ENCODE results near the gene HERC2. TPM values are rescaled to one million over a fixed set of nuclear protein-coding genes. Genes with fewer than 3 reads are reported as not detected.

The HERC2 gene
- total RNA-seq, 1 donor from 2014 or later, result 86.2 TPM

GRCh38 chr15:28114721-28115622 is 207.0 kb downstream of the HERC2 start:
- no peaks in the 10 kb centered on the region for H3K9me3 Mint-ChIP-seq (ENCODE audit: low read depth)
- H3K4me1 Mint-ChIP-seq (ENCODE audit: low read depth), result no peaks in the 10 kb centered on the region
- TF ChIP-seq CTCF (IDR thresholded peaks at IDR 0.05; ENCODE audit: unreplicated experiment), result no peak
- no peak overlapping the region for H3K4me3 Mint-ChIP-seq (ENCODE audit: low read depth)
- DNase-seq (ENCODE audit: low spot score, unreplicated experiment), result no peak
- H3K27ac Mint-ChIP-seq, result no peak overlapping the region
- H3K27me3 Mint-ChIP-seq, result no peaks in the 10 kb centered on the region
- H3K36me3 Mint-ChIP-seq (ENCODE audit: insufficient read depth), result peaks cover 30% of the 10 kb centered on the region

GRCh38 chr15:28114114-28114455 is 207.9 kb downstream of the HERC2 start:
- Mint-ChIP-seq H3K4me1 (ENCODE audit: low read depth) (no peaks in the 10 kb centered on the region), H3K36me3 (ENCODE audit: insufficient read depth) (peaks cover 27% of the 10 kb centered on the region), H3K27me3 (peaks cover 6% of the 10 kb centered on the region), H3K9me3 (ENCODE audit: low read depth) (no peaks in the 10 kb centered on the region), H3K4me3 (ENCODE audit: low read depth) (no peak overlapping the region), H3K27ac (no peak overlapping the region)
- no peak for DNase-seq (ENCODE audit: low spot score, unreplicated experiment)
- TF ChIP-seq CTCF (IDR thresholded peaks at IDR 0.05; ENCODE audit: unreplicated experiment), result no peak

GRCh38 chr15:28113394-28114113 is 208.4 kb downstream of the HERC2 start:
- Mint-ChIP-seq H3K27me3 (peaks cover 10% of the 10 kb centered on the region), H3K9me3 (ENCODE audit: low read depth) (no peaks in the 10 kb centered on the region), H3K4me1 (ENCODE audit: low read depth) (no peaks in the 10 kb centered on the region), H3K36me3 (ENCODE audit: insufficient read depth) (peaks cover 27% of the 10 kb centered on the region), H3K4me3 (ENCODE audit: low read depth) (no peak overlapping the region), H3K27ac (peak overlapping the region; percentile 67)
- DNase-seq (ENCODE audit: low spot score, unreplicated experiment), result no peak
- no peak for TF ChIP-seq CTCF (IDR thresholded peaks at IDR 0.05; ENCODE audit: unreplicated experiment)

- H3K27ac Mint-ChIP-seq, result no peak overlapping the region
- H3K27me3 Mint-ChIP-seq, result peaks cover 12% of the 10 kb centered on the region
- H3K4me1 Mint-ChIP-seq (ENCODE audit: low read depth), result no peaks in the 10 kb centered on the region
- no peaks in the 10 kb centered on the region for H3K9me3 Mint-ChIP-seq (ENCODE audit: low read depth)
- DNase-seq (ENCODE audit: low spot score, unreplicated experiment), result no peak
- TF ChIP-seq CTCF (IDR thresholded peaks at IDR 0.05; ENCODE audit: unreplicated experiment), result no peak
- no peak overlapping the region for H3K4me3 Mint-ChIP-seq (ENCODE audit: low read depth)
- peaks cover 27% of the 10 kb centered on the region for H3K36me3 Mint-ChIP-seq (ENCODE audit: insufficient read depth)
Observed at GRCh38 chr15:28112962-28113361, 209.0 kb downstream of the HERC2 start.

GRCh38 chr15:28112101-28112760 is 209.7 kb downstream of the HERC2 start:
- Mint-ChIP-seq H3K4me1 (ENCODE audit: low read depth) (peaks cover under 1% of the 10 kb centered on the region), H3K9me3 (ENCODE audit: low read depth) (no peaks in the 10 kb centered on the region), H3K27me3 (peaks cover 17% of the 10 kb centered on the region), H3K36me3 (ENCODE audit: insufficient read depth) (peaks cover 20% of the 10 kb centered on the region), H3K4me3 (ENCODE audit: low read depth) (no peak overlapping the region), H3K27ac (no peak overlapping the region)
- TF ChIP-seq CTCF (IDR thresholded peaks at IDR 0.05; ENCODE audit: unreplicated experiment), result no peak
- DNase-seq (ENCODE audit: low spot score, unreplicated experiment), result no peak
